ENCODE results near the gene ALDH3A1. TPM values are rescaled to one million over a fixed set of nuclear protein-coding genes. Genes with fewer than 3 reads are reported as not detected.

Gene ALDH3A1
- total RNA-seq, 1 donor from 2014 or later: not detected

- H3K27ac Mint-ChIP-seq (ENCODE audit: unreplicated experiment): no peak overlapping the region
- no peak for DNase-seq (ENCODE audit: low read depth, low spot score)
- peaks cover 4% of the 10 kb centered on the region for H3K27me3 Mint-ChIP-seq (ENCODE audit: low read depth)
- no peaks in the 10 kb centered on the region for H3K9me3 Mint-ChIP-seq
- H3K4me3 Mint-ChIP-seq: no peak overlapping the region
- H3K4me1 Mint-ChIP-seq: no peaks in the 10 kb centered on the region
- TF ChIP-seq, protein P1, sequence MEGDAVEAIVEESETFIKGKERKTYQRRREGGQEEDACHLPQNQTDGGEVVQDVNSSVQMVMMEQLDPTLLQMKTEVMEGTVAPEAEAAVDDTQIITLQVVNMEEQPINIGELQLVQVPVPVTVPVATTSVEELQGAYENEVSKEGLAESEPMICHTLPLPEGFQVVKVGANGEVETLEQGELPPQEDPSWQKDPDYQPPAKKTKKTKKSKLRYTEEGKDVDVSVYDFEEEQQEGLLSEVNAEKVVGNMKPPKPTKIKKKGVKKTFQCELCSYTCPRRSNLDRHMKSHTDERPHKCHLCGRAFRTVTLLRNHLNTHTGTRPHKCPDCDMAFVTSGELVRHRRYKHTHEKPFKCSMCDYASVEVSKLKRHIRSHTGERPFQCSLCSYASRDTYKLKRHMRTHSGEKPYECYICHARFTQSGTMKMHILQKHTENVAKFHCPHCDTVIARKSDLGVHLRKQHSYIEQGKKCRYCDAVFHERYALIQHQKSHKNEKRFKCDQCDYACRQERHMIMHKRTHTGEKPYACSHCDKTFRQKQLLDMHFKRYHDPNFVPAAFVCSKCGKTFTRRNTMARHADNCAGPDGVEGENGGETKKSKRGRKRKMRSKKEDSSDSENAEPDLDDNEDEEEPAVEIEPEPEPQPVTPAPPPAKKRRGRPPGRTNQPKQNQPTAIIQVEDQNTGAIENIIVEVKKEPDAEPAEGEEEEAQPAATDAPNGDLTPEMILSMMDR (conservative IDR thresholded peaks at IDR 0.05): no peak
- no peaks in the 10 kb centered on the region for H3K36me3 Mint-ChIP-seq (ENCODE audit: low read depth)
Measured at GRCh38 chr17:19756546-19756945, 8.4 kb upstream of the ALDH3A1 start.

GRCh38 chr17:19755821-19756510 is 7.9 kb upstream of the ALDH3A1 start:
- H3K9me3 Mint-ChIP-seq: no peaks in the 10 kb centered on the region
- H3K36me3 Mint-ChIP-seq (ENCODE audit: low read depth): no peaks in the 10 kb centered on the region
- TF ChIP-seq, protein P1 (conservative IDR thresholded peaks at IDR 0.05): no peak
- H3K4me3 Mint-ChIP-seq: no peak overlapping the region
- no peak overlapping the region for H3K27ac Mint-ChIP-seq (ENCODE audit: unreplicated experiment)
- H3K27me3 Mint-ChIP-seq (ENCODE audit: low read depth): peaks cover 2% of the 10 kb centered on the region
- DNase-seq (ENCODE audit: low read depth, low spot score): no peak
- H3K4me1 Mint-ChIP-seq: no peaks in the 10 kb centered on the region

DNA sequence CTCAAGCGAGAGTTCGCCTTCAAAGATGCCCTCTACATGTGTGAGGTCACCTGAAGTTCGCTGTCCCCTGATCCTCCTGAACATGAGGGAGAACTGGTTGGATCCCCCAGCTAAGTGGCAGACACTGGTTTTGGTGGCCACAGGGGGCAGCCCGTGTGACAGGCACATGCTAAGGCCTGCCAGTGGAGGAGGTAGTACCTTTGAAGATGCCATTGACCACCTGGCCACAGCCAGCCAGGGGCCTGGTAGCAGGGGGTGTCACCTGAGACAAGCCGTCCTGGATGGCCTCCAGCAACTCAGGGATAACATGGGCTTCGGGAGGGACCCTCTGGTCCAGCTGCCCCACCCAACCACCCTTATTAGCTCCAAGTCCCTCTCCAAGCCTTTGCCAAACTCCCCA is 7.3 kb upstream of the ALDH3A1 start:
- no peak for DNase-seq (ENCODE audit: low read depth, low spot score)
- Mint-ChIP-seq H3K4me3 (no peak overlapping the region), H3K27me3 (ENCODE audit: low read depth) (no peaks in the 10 kb centered on the region), H3K36me3 (ENCODE audit: low read depth) (no peaks in the 10 kb centered on the region), H3K9me3 (no peaks in the 10 kb centered on the region), H3K27ac (ENCODE audit: unreplicated experiment) (no peak overlapping the region), H3K4me1 (no peaks in the 10 kb centered on the region)
- TF ChIP-seq, protein P1 (conservative IDR thresholded peaks at IDR 0.05): no peak

GRCh38 chr17:19753661-19754463 is 5.8 kb upstream of the ALDH3A1 start:
- DNase-seq (ENCODE audit: low read depth, low spot score): no peak
- no peaks in the 10 kb centered on the region for H3K36me3 Mint-ChIP-seq (ENCODE audit: low read depth)
- no peaks in the 10 kb centered on the region for H3K4me1 Mint-ChIP-seq
- H3K9me3 Mint-ChIP-seq: no peaks in the 10 kb centered on the region
- H3K27ac Mint-ChIP-seq (ENCODE audit: unreplicated experiment): no peak overlapping the region
- H3K27me3 Mint-ChIP-seq (ENCODE audit: low read depth): no peaks in the 10 kb centered on the region
- TF ChIP-seq, protein P1 (conservative IDR thresholded peaks at IDR 0.05): peak; percentile 36
- H3K4me3 Mint-ChIP-seq: no peak overlapping the region

GRCh38 chr17:19753051-19753509 is 5.0 kb upstream of the ALDH3A1 start:
- H3K27me3 Mint-ChIP-seq (ENCODE audit: low read depth): no peaks in the 10 kb centered on the region
- H3K27ac Mint-ChIP-seq (ENCODE audit: unreplicated experiment): peak overlapping the region; percentile 62
- no peaks in the 10 kb centered on the region for H3K36me3 Mint-ChIP-seq (ENCODE audit: low read depth)
- no peaks in the 10 kb centered on the region for H3K4me1 Mint-ChIP-seq
- TF ChIP-seq, protein P1 (conservative IDR thresholded peaks at IDR 0.05): no peak
- no peak overlapping the region for H3K4me3 Mint-ChIP-seq
- H3K9me3 Mint-ChIP-seq: no peaks in the 10 kb centered on the region
- no peak for DNase-seq (ENCODE audit: low read depth, low spot score)

All from neural crest cell (in vitro differentiated cells).